ENCODE results near the gene PIPOX. TPM values are rescaled to one million over a fixed set of nuclear protein-coding genes. Genes with fewer than 3 reads are reported as not detected.

The PIPOX gene
- total RNA-seq, 6 donors from 2014 or later, result 0.91 to 3.6 (median 2.2) TPM; not detected in 2

DNA sequence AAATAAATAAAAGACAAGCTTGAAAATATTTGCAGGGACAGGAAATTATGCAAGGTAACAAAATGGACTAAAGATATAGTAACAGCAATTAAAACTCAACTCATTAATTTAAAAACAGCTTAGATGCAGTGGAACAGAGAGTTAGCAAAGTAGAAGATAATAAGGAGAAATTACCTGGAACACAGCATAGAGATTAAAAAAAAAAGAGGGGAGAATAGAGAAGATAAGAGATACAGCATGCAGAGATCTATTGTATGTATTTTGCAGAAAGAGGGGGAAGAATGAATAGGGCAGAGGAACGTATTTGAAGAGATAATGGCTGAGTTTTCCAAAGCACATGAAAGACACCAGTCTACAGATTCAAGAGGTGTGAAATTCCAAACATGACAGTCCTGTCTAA, 8.4 kb upstream of the PIPOX start:
- WGBS, 2 donors, result 50 to 60% methylated on average over 1 of the region's 1 CpG
- no peak for DNase-seq
- Histone ChIP-seq H3K27ac (no peak overlapping the region), H3K27me3 (peaks cover 0 to 5% (median 0%) of the 10 kb centered on the region in 4 donors), H3K4me1 (no peaks in the 10 kb centered on the region), H3K4me3 (no peak overlapping the region), H3K9me3 (peaks cover 5 to 13% (median 8%) of the 10 kb centered on the region in 4 donors), H3K36me3 (no peaks in the 10 kb centered on the region)
- no peak for TF ChIP-seq POLR2AphosphoS5 (IDR thresholded peaks at IDR 0.05)
- no peak for TF ChIP-seq EP300 (IDR thresholded peaks at IDR 0.05)
- TF ChIP-seq, protein P1, sequence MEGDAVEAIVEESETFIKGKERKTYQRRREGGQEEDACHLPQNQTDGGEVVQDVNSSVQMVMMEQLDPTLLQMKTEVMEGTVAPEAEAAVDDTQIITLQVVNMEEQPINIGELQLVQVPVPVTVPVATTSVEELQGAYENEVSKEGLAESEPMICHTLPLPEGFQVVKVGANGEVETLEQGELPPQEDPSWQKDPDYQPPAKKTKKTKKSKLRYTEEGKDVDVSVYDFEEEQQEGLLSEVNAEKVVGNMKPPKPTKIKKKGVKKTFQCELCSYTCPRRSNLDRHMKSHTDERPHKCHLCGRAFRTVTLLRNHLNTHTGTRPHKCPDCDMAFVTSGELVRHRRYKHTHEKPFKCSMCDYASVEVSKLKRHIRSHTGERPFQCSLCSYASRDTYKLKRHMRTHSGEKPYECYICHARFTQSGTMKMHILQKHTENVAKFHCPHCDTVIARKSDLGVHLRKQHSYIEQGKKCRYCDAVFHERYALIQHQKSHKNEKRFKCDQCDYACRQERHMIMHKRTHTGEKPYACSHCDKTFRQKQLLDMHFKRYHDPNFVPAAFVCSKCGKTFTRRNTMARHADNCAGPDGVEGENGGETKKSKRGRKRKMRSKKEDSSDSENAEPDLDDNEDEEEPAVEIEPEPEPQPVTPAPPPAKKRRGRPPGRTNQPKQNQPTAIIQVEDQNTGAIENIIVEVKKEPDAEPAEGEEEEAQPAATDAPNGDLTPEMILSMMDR (IDR thresholded peaks at IDR 0.05), result no peak
- TF ChIP-seq POLR2A (IDR thresholded peaks at IDR 0.05), result no peak
- no peak for ATAC-seq (ENCODE audit: low FRiP score in 2 of 2)

GRCh38 chr17:29036584-29036983, 6.4 kb upstream of the PIPOX start:
- Histone ChIP-seq H3K27me3 (peaks cover 0 to 5% (median 0%) of the 10 kb centered on the region in 4 donors), H3K27ac (no peak overlapping the region), H3K4me3 (no peak overlapping the region), H3K4me1 (no peaks in the 10 kb centered on the region), H3K36me3 (no peaks in the 10 kb centered on the region), H3K9me3 (peaks cover 5 to 13% (median 8%) of the 10 kb centered on the region in 4 donors)
- 80 to 84% methylated on average over 2 to 5 of the region's 5 CpGs for WGBS, 2 donors
- DNase-seq, result no peak
- no peak for TF ChIP-seq EP300 (IDR thresholded peaks at IDR 0.05)
- no peak for TF ChIP-seq POLR2AphosphoS5 (IDR thresholded peaks at IDR 0.05)
- no peak for TF ChIP-seq POLR2A (IDR thresholded peaks at IDR 0.05)
- TF ChIP-seq, protein P1 (IDR thresholded peaks at IDR 0.05), result no peak
- ATAC-seq (ENCODE audit: low FRiP score in 2 of 2), result no peak

DNA sequence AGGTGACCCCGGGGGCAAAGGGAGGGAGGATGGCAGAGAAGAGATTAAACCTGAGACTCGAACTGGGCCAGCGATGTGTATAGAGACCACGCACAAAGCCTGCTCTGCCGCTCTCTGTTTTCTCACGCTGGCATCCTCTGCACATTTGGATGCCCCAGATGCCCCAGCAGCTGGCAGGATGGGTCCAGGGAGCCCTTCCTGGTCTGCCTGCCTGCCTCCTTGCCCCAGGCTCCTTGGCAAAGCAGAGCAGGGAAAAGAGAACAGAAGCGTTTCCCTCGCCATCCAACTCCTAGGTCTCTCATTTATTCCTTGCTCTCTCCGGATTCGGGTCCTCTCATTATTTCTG, 5.2 kb upstream of the PIPOX start:
- Histone ChIP-seq H3K4me1 (peaks cover 1 to 6% (median 5%) of the 10 kb centered on the region in 4 donors), H3K27ac (no peak overlapping the region), H3K36me3 (no peaks in the 10 kb centered on the region), H3K4me3 (no peak overlapping the region), H3K9me3 (peaks cover 5 to 13% (median 8%) of the 10 kb centered on the region in 4 donors), H3K27me3 (peaks cover 0 to 5% (median 0%) of the 10 kb centered on the region in 4 donors)
- 77 to 79% methylated on average over 10 of the region's 10 CpGs for WGBS, 2 donors
- no peak for ATAC-seq (ENCODE audit: low FRiP score in 2 of 2)
- no peak for TF ChIP-seq EP300 (IDR thresholded peaks at IDR 0.05)
- no peak for TF ChIP-seq POLR2A (IDR thresholded peaks at IDR 0.05)
- TF ChIP-seq, protein P1 (IDR thresholded peaks at IDR 0.05), result no peak
- TF ChIP-seq POLR2AphosphoS5 (IDR thresholded peaks at IDR 0.05), result no peak
- no peak for DNase-seq

GRCh38 chr17:29038085-29038795, 4.7 kb upstream of the PIPOX start:
- no peaks in the 10 kb centered on the region for H3K36me3 ChIP-seq
- TF ChIP-seq, protein P1 (IDR thresholded peaks at IDR 0.05), result no peak
- TF ChIP-seq POLR2AphosphoS5 (IDR thresholded peaks at IDR 0.05) (no peak), POLR2A (IDR thresholded peaks at IDR 0.05) (no peak), EP300 (IDR thresholded peaks at IDR 0.05) (no peak)
- 33 to 41% methylated on average over 15 of the region's 15 CpGs for WGBS, 2 donors

More at GRCh38 chr17:29038085-29038795, 4.7 kb upstream of the PIPOX start:
- H3K4me3 ChIP-seq, result no peak overlapping the region
- H3K9me3 ChIP-seq, result peaks cover 5 to 13% (median 8%) of the 10 kb centered on the region in 4 donors
- H3K4me1 ChIP-seq, result peaks cover 7 to 11% (median 10%) of the 10 kb centered on the region in 4 donors
- DNase-seq (no peak), ATAC-seq (ENCODE audit: low FRiP score in 2 of 2) (no peak)
- peaks cover 0 to 5% (median 0%) of the 10 kb centered on the region in 4 donors for H3K27me3 ChIP-seq
- H3K27ac ChIP-seq, result no peak overlapping the region
